GM21515 (cell line): Measurements from ENCODE around the gene BRD9.
A peak's percentile ranks its signal among the peaks of the same experiment; 100 is the strongest.
"Not testable (repeated sequence)": the region's sequence is repeated elsewhere in the genome, so short reads cannot be mapped to it uniquely, and the experiment has no call there.

Source experiments
- ATAC-seq: cut with Tn5 transposase; IDR thresholded peaks from one replicate; pipeline ENCODE4 v1.9.1; 2021; ENCODE audit not compliant: unreplicated experiment

The BRD9 gene

GRCh38 chr5:892394-893136, at the start of gene BRD9, which contains the start of gene TRIP13:
Gene BRD9, minus strand, starts transcription at chr5:892801. Its CDS starts 144 bp downstream, at chr5:892657.
Gene TRIP13, plus strand, starts transcription at chr5:892884. Its CDS starts 115 bp downstream, at chr5:892999.
- peak; percentile 95 for ATAC-seq

- ATAC-seq: not testable (repeated sequence)
Observed at GRCh38 chr5:940741-941140, 48.1 kb upstream of the BRD9 start.

GRCh38 chr5:939368-939767, 46.8 kb upstream of the BRD9 start:
- ATAC-seq: no peak

- ATAC-seq: no peak
Observed at GRCh38 chr5:937151-937924, 44.7 kb upstream of the BRD9 start.

GRCh38 chr5:936149-937144, 43.8 kb upstream of the BRD9 start:
- ATAC-seq: no peak

GRCh38 chr5:935510-936084, 43.0 kb upstream of the BRD9 start:
- ATAC-seq: no peak

- ATAC-seq: not testable (repeated sequence)
Observed at GRCh38 chr5:934381-934967, 41.9 kb upstream of the BRD9 start.

GRCh38 chr5:933951-934350, 41.4 kb upstream of the BRD9 start:
- not testable (repeated sequence) for ATAC-seq

GRCh38 chr5:933251-933861, 40.8 kb upstream of the BRD9 start:
- no peak for ATAC-seq

- no peak for ATAC-seq
Observed at GRCh38 chr5:932628-933250, 40.1 kb upstream of the BRD9 start.

GRCh38 chr5:932151-932627, 39.6 kb upstream of the BRD9 start:
- no peak for ATAC-seq

GRCh38 chr5:931570-932145, 39.1 kb upstream of the BRD9 start:
- no peak for ATAC-seq

- no peak for ATAC-seq
Observed at GRCh38 chr5:930866-931265, 38.3 kb upstream of the BRD9 start.

- no peak for ATAC-seq
Observed at GRCh38 chr5:929596-929995, 37.0 kb upstream of the BRD9 start.

- ATAC-seq: not testable (repeated sequence)
Observed at GRCh38 chr5:929182-929581, 36.6 kb upstream of the BRD9 start.

GRCh38 chr5:927172-928015, 34.8 kb upstream of the BRD9 start:
- no peak for ATAC-seq

- ATAC-seq: no peak
Observed at GRCh38 chr5:926417-927171, 34.0 kb upstream of the BRD9 start.
